GM23248 (cell line): ENCODE data around the gene EPG5.

Source experiments
- EZH2 ChIP-seq: fragments of 200-600 bp; sonication (generic); IDR thresholded peaks from 2 replicates; pipeline ENCODE4 v1.6.1; 2018; ENCODE audit warnings: antibody characterized with exemption, mild to moderate bottlenecking; ENCODE audit not compliant: insufficient read depth, poor library complexity, severe bottlenecking
- EZH2phosphoT487 ChIP-seq: fragments of 200-600 bp; sonication (generic); IDR thresholded peaks from 2 replicates; pipeline ENCODE4 v1.6.1; 2018; ENCODE audit warnings: antibody characterized with exemption, moderate library complexity, mild to moderate bottlenecking, low read depth; ENCODE audit not compliant: insufficient read depth

DNA sequence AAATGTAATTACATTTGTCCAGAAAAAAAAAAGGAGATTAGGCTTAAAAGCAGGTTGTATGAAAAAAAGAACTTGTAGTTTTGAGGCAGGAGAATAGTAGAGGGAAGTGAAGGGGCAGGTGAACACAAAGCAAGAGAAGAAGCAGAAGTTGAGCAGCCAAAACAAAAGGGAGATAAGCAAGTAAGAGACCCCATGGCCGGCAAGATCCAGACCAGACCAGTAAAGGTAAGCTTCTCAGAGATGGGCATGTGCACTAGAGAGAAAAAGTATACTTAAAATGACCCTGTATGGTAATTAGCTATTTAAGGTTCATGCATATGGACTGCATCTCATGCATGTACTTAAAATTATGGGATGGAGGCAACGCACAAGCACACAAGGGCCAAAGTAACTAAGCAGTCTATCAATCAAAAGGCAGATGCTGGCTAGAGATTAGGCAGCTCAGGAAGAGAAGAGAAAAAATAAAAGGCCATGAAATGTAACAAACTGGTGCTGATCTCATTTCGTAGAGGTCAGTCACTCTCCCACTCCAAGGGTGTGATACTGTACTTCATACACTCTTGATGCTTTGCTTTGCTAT lies 132.0 kb downstream of the EPG5 start:
- TF ChIP-seq EZH2 = no peak
- no peak for TF ChIP-seq EZH2phosphoT487
